Vagina (tissue), 2 donors: ENCODE measurements around the gene LIMD2. TPM values are rescaled to one million over a fixed set of nuclear protein-coding genes. Genes with fewer than 3 reads are reported as not detected.

Experiments used
- DNase-seq, 2 donors: peaks; one replicate each; pipeline ENCODE4 v3.0.0-alpha.2; 2017; ENCODE audit errors: extremely low spot score in 2 of 2
- H3K27ac ChIP-seq: fragments of 200-600 bp; sonication (generic); one replicate; pipeline ENCODE4 v1.5.1; 2019
- H3K27me3 ChIP-seq: fragments of 200-600 bp; sonication (generic); one replicate; pipeline ENCODE4 v1.5.1; 2019
- H3K36me3 ChIP-seq, 2 donors: fragments of 200-600 bp; sonication (generic); one replicate each; pipeline ENCODE4 v1.5.1; 2017 to 2019
- H3K4me1 ChIP-seq: fragments of 200-600 bp; sonication (generic); one replicate; pipeline ENCODE4 v1.5.1; 2019
- H3K4me3 ChIP-seq, 2 donors: fragments of 200-600 bp; sonication (generic); 1 replicate in 1 of 2; 2 replicates in 1 of 2; pipeline ENCODE4 v1.5.1; 2016 to 2019
- H3K9me3 ChIP-seq: fragments of 200-600 bp; sonication (generic); one replicate; pipeline ENCODE4 v1.5.1; 2019
- POLR2A ChIP-seq, 2 donors: fragments of 450-650 bp; IDR thresholded peaks; one replicate each; pipeline ENCODE4 v1.6.1; 2017; ENCODE audit warnings: antibody characterized with exemption in 2 of 2, mild to moderate bottlenecking in 2 of 2, moderate library complexity in 2 of 2
- POLR2AphosphoS5 ChIP-seq, 2 donors: sonication (generic); formaldehyde crosslinking; IDR thresholded peaks; one replicate each; pipeline ENCODE4 v1.9.0; 2017; ENCODE audit warnings: antibody characterized with exemption in 2 of 2, mild to moderate bottlenecking in 2 of 2, low read depth in 1 of 2; ENCODE audit not compliant: insufficient read depth in 1 of 2
- intact Hi-C: fragments of 100-400 bp; cut with DNase I; formaldehyde crosslinking; loops from one replicate; pipeline ENCODE4 v1.15.1; 2023
- total RNA-seq: library from RNA; depleted of rRNA; stranded (reverse); fragments of >200 nt; gene quantifications from one replicate; pipeline ENCODE4 v1.2.3, GENCODE V29; 2016
- TF ChIP-seq, protein P1 (sequence below), 3 experiments: fragments of 450-650 bp in 2 of 3; fragments of 200-600 bp in 1 of 3; sonication (generic) in 1 of 3; IDR thresholded peaks; one replicate each; pipeline ENCODE4 v1.5.1; 2017 to 2019; ENCODE audit warnings: antibody characterized with exemption in 3 of 3, mild to moderate bottlenecking in 2 of 3, moderate library complexity in 2 of 3

LIMD2 gene
- total RNA-seq, 1 donor from 2014 or later: 22.6 TPM

DNA sequence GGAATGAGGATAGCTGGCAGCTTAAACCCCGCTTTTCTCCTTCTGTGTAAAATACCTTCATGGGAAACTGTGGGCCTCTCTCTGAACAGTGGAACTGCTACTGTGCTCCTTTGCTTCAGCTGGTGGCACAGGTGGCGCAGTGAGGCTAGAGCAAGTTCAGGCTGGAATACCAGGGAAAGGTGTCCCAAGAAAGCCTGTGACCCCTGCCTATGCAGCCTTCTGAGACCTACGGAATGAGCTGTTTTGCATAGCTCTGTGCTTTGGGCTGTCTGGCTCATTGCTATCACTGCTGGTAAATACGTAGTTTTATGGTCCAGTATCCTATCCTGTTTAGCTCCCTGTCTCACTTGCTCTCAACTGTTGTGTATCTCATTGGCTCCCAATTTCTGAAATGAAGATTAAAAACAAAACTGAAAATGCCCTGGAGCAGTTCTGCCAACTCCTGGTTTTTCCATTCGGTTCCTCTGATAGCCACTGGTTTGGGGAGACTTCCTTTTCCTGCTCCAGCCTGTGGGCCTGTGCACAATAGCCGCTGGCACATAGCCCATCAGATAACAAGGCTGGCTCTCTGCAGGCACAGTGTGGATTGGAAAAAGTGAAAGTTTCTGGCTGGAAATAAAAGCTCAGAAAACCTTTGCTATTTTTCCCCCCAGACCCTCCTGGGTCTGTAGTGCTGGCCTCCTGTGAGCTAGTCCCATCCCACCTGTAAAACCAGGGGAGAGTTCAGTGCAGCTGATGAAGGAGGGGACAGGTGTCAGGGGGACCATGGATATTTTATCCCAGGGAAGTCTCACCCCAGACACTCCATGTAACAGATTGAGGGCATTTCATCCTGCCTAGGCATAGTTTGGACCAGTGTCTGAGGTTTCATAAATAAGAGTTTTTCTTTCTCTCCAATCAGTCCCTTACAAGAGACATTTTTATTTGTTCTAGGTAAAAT, 24.0 kb downstream of the LIMD2 start:
- H3K27ac ChIP-seq: peak overlapping the region; percentile 58
- peaks cover 0 to 7% of the 10 kb centered on the region in 2 donors for H3K36me3 ChIP-seq
- DNase-seq: no peak
- H3K4me3 ChIP-seq: peak overlapping the region in 1 of 2 donors; percentile 12
- no peaks in the 10 kb centered on the region for H3K27me3 ChIP-seq
- H3K4me1 ChIP-seq: peaks cover 41% of the 10 kb centered on the region
- no peaks in the 10 kb centered on the region for H3K9me3 ChIP-seq
- TF ChIP-seq, protein P1, sequence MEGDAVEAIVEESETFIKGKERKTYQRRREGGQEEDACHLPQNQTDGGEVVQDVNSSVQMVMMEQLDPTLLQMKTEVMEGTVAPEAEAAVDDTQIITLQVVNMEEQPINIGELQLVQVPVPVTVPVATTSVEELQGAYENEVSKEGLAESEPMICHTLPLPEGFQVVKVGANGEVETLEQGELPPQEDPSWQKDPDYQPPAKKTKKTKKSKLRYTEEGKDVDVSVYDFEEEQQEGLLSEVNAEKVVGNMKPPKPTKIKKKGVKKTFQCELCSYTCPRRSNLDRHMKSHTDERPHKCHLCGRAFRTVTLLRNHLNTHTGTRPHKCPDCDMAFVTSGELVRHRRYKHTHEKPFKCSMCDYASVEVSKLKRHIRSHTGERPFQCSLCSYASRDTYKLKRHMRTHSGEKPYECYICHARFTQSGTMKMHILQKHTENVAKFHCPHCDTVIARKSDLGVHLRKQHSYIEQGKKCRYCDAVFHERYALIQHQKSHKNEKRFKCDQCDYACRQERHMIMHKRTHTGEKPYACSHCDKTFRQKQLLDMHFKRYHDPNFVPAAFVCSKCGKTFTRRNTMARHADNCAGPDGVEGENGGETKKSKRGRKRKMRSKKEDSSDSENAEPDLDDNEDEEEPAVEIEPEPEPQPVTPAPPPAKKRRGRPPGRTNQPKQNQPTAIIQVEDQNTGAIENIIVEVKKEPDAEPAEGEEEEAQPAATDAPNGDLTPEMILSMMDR (IDR thresholded peaks at IDR 0.05): no peak
- TF ChIP-seq POLR2AphosphoS5 (IDR thresholded peaks at IDR 0.05; ENCODE audit: insufficient read depth in 1 of 2, low read depth in 1 of 2) (no peak), POLR2A (IDR thresholded peaks at IDR 0.05) (no peak)
- intact Hi-C loops: no loop called here

DNA sequence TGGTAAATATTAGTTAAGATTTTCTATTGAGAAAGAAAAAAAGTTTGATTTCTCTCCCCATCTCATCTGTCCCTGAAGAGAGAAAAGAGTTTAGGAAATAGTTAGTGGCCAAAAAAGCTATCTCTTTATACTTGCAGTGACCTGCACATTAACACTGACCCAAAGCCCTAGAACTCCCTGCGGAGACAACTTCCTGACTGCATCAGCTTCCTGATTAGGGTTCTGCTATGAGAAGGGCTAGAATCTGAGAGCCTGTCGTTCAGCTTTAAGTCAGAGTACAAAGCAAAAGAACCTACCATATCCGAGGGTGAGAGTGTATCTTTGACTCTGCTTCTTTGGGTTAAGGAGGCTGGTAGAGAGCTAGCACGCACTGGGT, 24.7 kb downstream of the LIMD2 start:
- no peaks in the 10 kb centered on the region for H3K27me3 ChIP-seq
- no peak overlapping the region for H3K4me3 ChIP-seq
- peaks cover 40% of the 10 kb centered on the region for H3K4me1 ChIP-seq
- peaks cover 0 to 6% of the 10 kb centered on the region in 2 donors for H3K36me3 ChIP-seq
- TF ChIP-seq POLR2AphosphoS5 (IDR thresholded peaks at IDR 0.05; ENCODE audit: insufficient read depth in 1 of 2, low read depth in 1 of 2): no peak
- no peak for TF ChIP-seq POLR2A (IDR thresholded peaks at IDR 0.05)
- TF ChIP-seq, protein P1 (IDR thresholded peaks at IDR 0.05): no peak
- DNase-seq: no peak
- no peaks in the 10 kb centered on the region for H3K9me3 ChIP-seq
- intact Hi-C loops: no loop called here
- H3K27ac ChIP-seq: peak overlapping the region; percentile 58

DNA sequence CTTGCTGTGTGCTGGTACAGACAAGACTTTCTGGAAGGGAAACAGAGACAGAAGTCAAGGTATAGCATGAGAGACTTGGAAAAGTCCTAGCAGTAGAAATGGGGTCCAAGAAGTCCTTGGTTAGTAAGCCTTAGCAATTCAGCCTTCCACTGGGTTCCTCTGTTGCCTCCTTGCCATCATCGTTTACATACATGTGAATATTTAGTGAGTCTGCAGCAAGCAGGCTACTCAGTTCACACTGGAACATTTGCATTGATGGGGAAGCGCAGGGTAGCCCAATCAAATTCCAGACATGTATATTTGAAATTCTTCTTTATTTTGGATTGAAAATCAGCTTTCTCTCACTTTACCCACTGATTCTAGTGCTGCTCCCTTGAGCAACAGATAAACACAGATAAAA, 27.1 kb downstream of the LIMD2 start:
- peaks cover 32% of the 10 kb centered on the region for H3K4me1 ChIP-seq
- DNase-seq: no peak
- no peaks in the 10 kb centered on the region for H3K9me3 ChIP-seq
- no peaks in the 10 kb centered on the region for H3K27me3 ChIP-seq
- intact Hi-C loops: no loop called here
- H3K4me3 ChIP-seq: no peak overlapping the region
- TF ChIP-seq POLR2AphosphoS5 (IDR thresholded peaks at IDR 0.05; ENCODE audit: insufficient read depth in 1 of 2, low read depth in 1 of 2) (no peak), POLR2A (IDR thresholded peaks at IDR 0.05) (no peak)
- TF ChIP-seq, protein P1 (IDR thresholded peaks at IDR 0.05): no peak
- H3K27ac ChIP-seq: no peak overlapping the region
- H3K36me3 ChIP-seq: peaks cover 0 to 14% of the 10 kb centered on the region in 2 donors

DNA sequence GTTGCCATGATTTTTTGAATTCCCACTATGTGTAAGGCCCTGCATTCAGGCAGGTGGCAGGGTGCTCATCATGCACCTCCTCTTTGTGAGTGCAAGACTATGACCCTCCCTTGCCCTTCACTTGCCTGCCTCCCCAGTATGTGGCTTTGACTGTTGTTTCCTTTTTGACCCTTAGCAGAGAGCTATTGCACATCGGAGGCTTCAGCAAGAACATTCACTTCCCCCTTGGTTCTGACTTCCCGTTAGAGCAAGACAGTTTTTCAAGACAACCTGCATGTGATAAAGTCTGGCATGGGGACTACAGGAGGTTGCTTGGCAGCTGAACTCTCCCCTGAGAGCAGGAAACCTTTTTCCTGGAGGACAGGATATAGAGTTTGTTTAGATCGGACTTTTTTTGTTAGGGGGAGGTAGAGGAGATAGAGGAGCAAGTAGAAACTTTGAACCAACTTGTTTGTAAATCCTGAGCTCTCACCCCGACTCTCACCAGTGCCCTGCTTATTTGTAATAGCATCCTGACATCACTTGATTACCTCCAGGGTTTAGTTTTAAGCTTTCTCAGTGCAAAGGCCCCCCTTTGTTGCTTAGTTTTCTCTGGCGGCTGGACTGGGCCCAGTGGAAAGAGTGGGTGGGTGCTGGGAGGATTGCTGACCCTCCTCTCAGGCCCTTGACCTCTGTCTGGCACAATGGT, 34.3 kb downstream of the LIMD2 start:
- H3K36me3 ChIP-seq: peaks cover 0 to 39% of the 10 kb centered on the region in 2 donors
- no peak overlapping the region for H3K27ac ChIP-seq
- no peaks in the 10 kb centered on the region for H3K27me3 ChIP-seq
- no peak for DNase-seq
- no peaks in the 10 kb centered on the region for H3K9me3 ChIP-seq
- TF ChIP-seq POLR2A (IDR thresholded peaks at IDR 0.05) (no peak), POLR2AphosphoS5 (IDR thresholded peaks at IDR 0.05; ENCODE audit: insufficient read depth in 1 of 2, low read depth in 1 of 2) (peak in 1 of 2 donors; percentile 17)
- no peak overlapping the region for H3K4me3 ChIP-seq
- intact Hi-C loops: no loop called here
- peaks cover 7% of the 10 kb centered on the region for H3K4me1 ChIP-seq

DNA sequence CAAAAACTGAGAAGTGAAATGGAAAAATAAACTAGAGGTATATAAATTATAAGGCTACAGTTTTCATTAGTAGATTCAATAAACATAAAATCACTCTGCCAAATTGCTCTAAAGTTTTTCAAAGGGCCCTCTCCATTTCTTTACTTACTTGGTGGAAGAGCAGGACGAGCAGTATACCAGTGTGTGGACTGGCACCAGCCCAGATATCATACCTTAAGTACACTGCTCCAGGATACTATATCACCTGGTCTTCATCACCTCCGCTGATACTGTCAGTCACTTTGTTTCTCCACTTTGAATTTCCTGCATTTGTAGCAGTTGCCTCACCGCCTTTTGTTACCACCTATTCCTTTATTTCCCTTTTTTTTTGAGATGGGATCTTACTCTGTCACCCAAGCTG, 40.1 kb downstream of the LIMD2 start:
- DNase-seq: no peak
- Histone ChIP-seq H3K9me3 (no peaks in the 10 kb centered on the region), H3K4me3 (no peak overlapping the region), H3K36me3 (peaks cover 0 to 53% of the 10 kb centered on the region in 2 donors), H3K27ac (no peak overlapping the region), H3K4me1 (peaks cover 1% of the 10 kb centered on the region), H3K27me3 (no peaks in the 10 kb centered on the region)
- TF ChIP-seq, protein P1 (IDR thresholded peaks at IDR 0.05): no peak
- TF ChIP-seq POLR2A (IDR thresholded peaks at IDR 0.05) (no peak), POLR2AphosphoS5 (IDR thresholded peaks at IDR 0.05; ENCODE audit: insufficient read depth in 1 of 2, low read depth in 1 of 2) (no peak)
- intact Hi-C loops: no loop called here
